Embryonic facial prominence (tissue), 1 donor: ENCODE results near the gene PLA2G4A.

ENCODE experiments used
- DNase-seq: peaks from one replicate; pipeline ENCODE4 v3.0.0-alpha.2; 2016; ENCODE audit errors: extremely low spot score

Gene PLA2G4A

GRCh38 chr1:186831168-186831567 lies 2.4 kb downstream of the PLA2G4A start:
- no peak for DNase-seq

- DNase-seq, result no peak
Observed at GRCh38 chr1:186834399-186834958, 5.7 kb downstream of the PLA2G4A start.

GRCh38 chr1:186835448-186835847 lies 6.7 kb downstream of the PLA2G4A start:
- no peak for DNase-seq

- DNase-seq, result no peak
Observed at GRCh38 chr1:186837806-186838205, 9.1 kb downstream of the PLA2G4A start.

- no peak for DNase-seq
Observed at GRCh38 chr1:186838380-186839040, 9.8 kb downstream of the PLA2G4A start.

GRCh38 chr1:186839041-186839400 lies 10.3 kb downstream of the PLA2G4A start:
- DNase-seq, result no peak

GRCh38 chr1:186841599-186841998 lies 12.8 kb downstream of the PLA2G4A start:
- DNase-seq, result no peak

- no peak for DNase-seq
Observed at GRCh38 chr1:186842547-186842946, 13.8 kb downstream of the PLA2G4A start.

- DNase-seq, result no peak
Observed at GRCh38 chr1:186843226-186843625, 14.5 kb downstream of the PLA2G4A start.

GRCh38 chr1:186843931-186844330 lies 15.2 kb downstream of the PLA2G4A start:
- no peak for DNase-seq

- no peak for DNase-seq
Observed at GRCh38 chr1:186845576-186846210, 16.9 kb downstream of the PLA2G4A start.

- no peak for DNase-seq
Observed at GRCh38 chr1:186848509-186849130, 19.9 kb downstream of the PLA2G4A start.

- no peak for DNase-seq
Observed at GRCh38 chr1:186849271-186849671, 20.5 kb downstream of the PLA2G4A start.

GRCh38 chr1:186849826-186850225 lies 21.1 kb downstream of the PLA2G4A start:
- no peak for DNase-seq

GRCh38 chr1:186854102-186854501 lies 25.4 kb downstream of the PLA2G4A start:
- no peak for DNase-seq

- DNase-seq, result no peak
Observed at GRCh38 chr1:186858923-186859322, 30.2 kb downstream of the PLA2G4A start.

GRCh38 chr1:186859995-186860394 lies 31.2 kb downstream of the PLA2G4A start:
- DNase-seq, result no peak

GRCh38 chr1:186864296-186864695 lies 35.5 kb downstream of the PLA2G4A start:
- no peak for DNase-seq

- no peak for DNase-seq
Observed at GRCh38 chr1:186865253-186865652, 36.5 kb downstream of the PLA2G4A start.

GRCh38 chr1:186865857-186866256 lies 37.1 kb downstream of the PLA2G4A start:
- DNase-seq, result no peak

GRCh38 chr1:186869526-186870228 lies 40.9 kb downstream of the PLA2G4A start:
- DNase-seq, result no peak

GRCh38 chr1:186871784-186872183 lies 43.0 kb downstream of the PLA2G4A start:
- DNase-seq, result no peak
